ENCODE measurements around the gene GPR143. TPM values are rescaled to one million over a fixed set of nuclear protein-coding genes. Genes with fewer than 3 reads are reported as not detected.

Gene GPR143
- total RNA-seq, 4 donors from 2014 or later, result not detected

- no peaks in the 10 kb centered on the region for H3K4me1 ChIP-seq
- H3K9me3 ChIP-seq, result peaks cover 0 to 4% (median 0%) of the 10 kb centered on the region in 4 donors
- TF ChIP-seq POLR2A (IDR thresholded peaks at IDR 0.05) (no peak), CTCF (IDR thresholded peaks at IDR 0.05) (no peak)
- no peak for DNase-seq
- no peak overlapping the region for H3K27ac ChIP-seq
- no peak overlapping the region for H3K4me3 ChIP-seq
- no peaks in the 10 kb centered on the region for H3K36me3 ChIP-seq
- H3K27me3 ChIP-seq, result no peaks in the 10 kb centered on the region
Measured at GRCh38 chrX:9729171-9729885, 36.3 kb downstream of the GPR143 start.

GRCh38 chrX:9728261-9728660, 37.4 kb downstream of the GPR143 start:
- Histone ChIP-seq H3K4me1 (no peaks in the 10 kb centered on the region), H3K27ac (no peak overlapping the region), H3K36me3 (no peaks in the 10 kb centered on the region), H3K27me3 (no peaks in the 10 kb centered on the region), H3K4me3 (no peak overlapping the region), H3K9me3 (peaks cover 0 to 4% (median 0%) of the 10 kb centered on the region in 4 donors)
- DNase-seq, result no peak
- no peak for TF ChIP-seq CTCF (IDR thresholded peaks at IDR 0.05)
- no peak for TF ChIP-seq POLR2A (IDR thresholded peaks at IDR 0.05)

- peaks cover 0 to 11% (median 0%) of the 10 kb centered on the region in 4 donors for H3K9me3 ChIP-seq
- H3K27me3 ChIP-seq, result no peaks in the 10 kb centered on the region
Measured at GRCh38 chrX:9724711-9725110, 40.9 kb downstream of the GPR143 start.

GRCh38 chrX:9717376-9717775, 48.3 kb downstream of the GPR143 start:
- Histone ChIP-seq H3K36me3 (no peaks in the 10 kb centered on the region), H3K4me1 (no peaks in the 10 kb centered on the region), H3K27ac (no peak overlapping the region), H3K27me3 (no peaks in the 10 kb centered on the region), H3K9me3 (no peaks in the 10 kb centered on the region), H3K4me3 (no peak overlapping the region)
- TF ChIP-seq CTCF (IDR thresholded peaks at IDR 0.05) (no peak), POLR2A (IDR thresholded peaks at IDR 0.05) (no peak)
- no peak for DNase-seq

More at GRCh38 chrX:9724711-9725110, 40.9 kb downstream of the GPR143 start:
- no peak overlapping the region for H3K27ac ChIP-seq
- TF ChIP-seq POLR2A (IDR thresholded peaks at IDR 0.05) (no peak), CTCF (IDR thresholded peaks at IDR 0.05) (no peak)
- no peak for DNase-seq
- no peak overlapping the region for H3K4me3 ChIP-seq
- H3K4me1 ChIP-seq, result no peaks in the 10 kb centered on the region
- H3K36me3 ChIP-seq, result no peaks in the 10 kb centered on the region

GRCh38 chrX:9710332-9710731, 55.3 kb downstream of the GPR143 start:
- TF ChIP-seq POLR2A (IDR thresholded peaks at IDR 0.05) (no peak), CTCF (IDR thresholded peaks at IDR 0.05) (no peak)
- no peaks in the 10 kb centered on the region for H3K4me1 ChIP-seq
- no peaks in the 10 kb centered on the region for H3K9me3 ChIP-seq
- no peaks in the 10 kb centered on the region for H3K27me3 ChIP-seq
- H3K4me3 ChIP-seq, result no peak overlapping the region
- H3K36me3 ChIP-seq, result peaks cover 0 to 19% (median 0%) of the 10 kb centered on the region in 3 donors
- no peak for DNase-seq
- H3K27ac ChIP-seq, result no peak overlapping the region
